Liver (tissue), 3 donors: ENCODE data around the gene JPT2.

Experiments used
- ATF3 ChIP-seq: IDR thresholded peaks from 2 replicates; pipeline ENCODE4 v1.6.1; 2016; ENCODE audit warnings: antibody characterized with exemption
- CTCF ChIP-seq: fragments of 150-350 bp; IDR thresholded peaks from 2 replicates; pipeline ENCODE4 v1.5.1; 2017; ENCODE audit warnings: improper control_type of control experiment, low read depth, low read length; ENCODE audit not compliant: missing input control
- FOXA1 ChIP-seq: IDR thresholded peaks from 2 replicates; pipeline ENCODE4 v1.6.1; 2016; ENCODE audit warnings: antibody characterized with exemption
- FOXA2 ChIP-seq: IDR thresholded peaks from 2 replicates; pipeline ENCODE4 v1.6.1; 2016; ENCODE audit warnings: antibody characterized with exemption
- JUND ChIP-seq, 2 donors: IDR thresholded peaks; 2 replicates each; pipeline ENCODE4 v1.6.1; 2016; ENCODE audit warnings: antibody characterized with exemption in 2 of 2
- MAX ChIP-seq: IDR thresholded peaks from 2 replicates; pipeline ENCODE4 v1.6.1; 2016; ENCODE audit warnings: antibody characterized with exemption
- SP1 ChIP-seq: IDR thresholded peaks from 2 replicates; pipeline ENCODE4 v1.6.1; 2018; ENCODE audit warnings: antibody characterized with exemption, mild to moderate bottlenecking
- YY1 ChIP-seq: IDR thresholded peaks from 2 replicates; pipeline ENCODE4 v1.6.1; 2016; ENCODE audit warnings: antibody characterized with exemption, mild to moderate bottlenecking
- ZBTB33 ChIP-seq: IDR thresholded peaks from 2 replicates; pipeline ENCODE4 v1.6.1; 2016; ENCODE audit warnings: antibody characterized with exemption
- donor health status: healthy.
- donor health status: healthy.

- no peak for TF ChIP-seq ZBTB33
- TF ChIP-seq CTCF, result no peak
- no peak for TF ChIP-seq ATF3
- TF ChIP-seq FOXA1, result no peak
- TF ChIP-seq MAX, result no peak
- no peak for TF ChIP-seq FOXA2
- TF ChIP-seq YY1, result no peak
- no peak for TF ChIP-seq JUND (IDR thresholded peaks at IDR 0.05)
- TF ChIP-seq SP1, result no peak
Observed at GRCh38 chr16:1635070-1635469, 43.0 kb upstream of the JPT2 start.
